ENCODE measurements around the gene CTIF.

GRCh38 chr18:48634975-48635374, 96.1 kb downstream of the CTIF start:
- TF ChIP-seq, protein P1, sequence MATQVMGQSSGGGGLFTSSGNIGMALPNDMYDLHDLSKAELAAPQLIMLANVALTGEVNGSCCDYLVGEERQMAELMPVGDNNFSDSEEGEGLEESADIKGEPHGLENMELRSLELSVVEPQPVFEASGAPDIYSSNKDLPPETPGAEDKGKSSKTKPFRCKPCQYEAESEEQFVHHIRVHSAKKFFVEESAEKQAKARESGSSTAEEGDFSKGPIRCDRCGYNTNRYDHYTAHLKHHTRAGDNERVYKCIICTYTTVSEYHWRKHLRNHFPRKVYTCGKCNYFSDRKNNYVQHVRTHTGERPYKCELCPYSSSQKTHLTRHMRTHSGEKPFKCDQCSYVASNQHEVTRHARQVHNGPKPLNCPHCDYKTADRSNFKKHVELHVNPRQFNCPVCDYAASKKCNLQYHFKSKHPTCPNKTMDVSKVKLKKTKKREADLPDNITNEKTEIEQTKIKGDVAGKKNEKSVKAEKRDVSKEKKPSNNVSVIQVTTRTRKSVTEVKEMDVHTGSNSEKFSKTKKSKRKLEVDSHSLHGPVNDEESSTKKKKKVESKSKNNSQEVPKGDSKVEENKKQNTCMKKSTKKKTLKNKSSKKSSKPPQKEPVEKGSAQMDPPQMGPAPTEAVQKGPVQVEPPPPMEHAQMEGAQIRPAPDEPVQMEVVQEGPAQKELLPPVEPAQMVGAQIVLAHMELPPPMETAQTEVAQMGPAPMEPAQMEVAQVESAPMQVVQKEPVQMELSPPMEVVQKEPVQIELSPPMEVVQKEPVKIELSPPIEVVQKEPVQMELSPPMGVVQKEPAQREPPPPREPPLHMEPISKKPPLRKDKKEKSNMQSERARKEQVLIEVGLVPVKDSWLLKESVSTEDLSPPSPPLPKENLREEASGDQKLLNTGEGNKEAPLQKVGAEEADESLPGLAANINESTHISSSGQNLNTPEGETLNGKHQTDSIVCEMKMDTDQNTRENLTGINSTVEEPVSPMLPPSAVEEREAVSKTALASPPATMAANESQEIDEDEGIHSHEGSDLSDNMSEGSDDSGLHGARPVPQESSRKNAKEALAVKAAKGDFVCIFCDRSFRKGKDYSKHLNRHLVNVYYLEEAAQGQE (IDR thresholded peaks at IDR 0.05; ENCODE audit: borderline replicate concordance): no peak
- TF ChIP-seq RAD21 (conservative IDR thresholded peaks at IDR 0.05) (no peak), EZH2 (IDR thresholded peaks at IDR 0.05; ENCODE audit: borderline replicate concordance, insufficient read depth, low read length, poor library complexity, severe bottlenecking) (no peak), TAF1 (IDR thresholded peaks at IDR 0.05; ENCODE audit: low read depth) (no peak), POLR2AphosphoS5 (IDR thresholded peaks at IDR 0.05) (no peak), EP300 (conservative IDR thresholded peaks at IDR 0.05; ENCODE audit: poor library complexity, severe bottlenecking) (no peak), SMC3 (conservative IDR thresholded peaks at IDR 0.05; ENCODE audit: poor library complexity) (no peak)
- TF ChIP-seq, protein P2, sequence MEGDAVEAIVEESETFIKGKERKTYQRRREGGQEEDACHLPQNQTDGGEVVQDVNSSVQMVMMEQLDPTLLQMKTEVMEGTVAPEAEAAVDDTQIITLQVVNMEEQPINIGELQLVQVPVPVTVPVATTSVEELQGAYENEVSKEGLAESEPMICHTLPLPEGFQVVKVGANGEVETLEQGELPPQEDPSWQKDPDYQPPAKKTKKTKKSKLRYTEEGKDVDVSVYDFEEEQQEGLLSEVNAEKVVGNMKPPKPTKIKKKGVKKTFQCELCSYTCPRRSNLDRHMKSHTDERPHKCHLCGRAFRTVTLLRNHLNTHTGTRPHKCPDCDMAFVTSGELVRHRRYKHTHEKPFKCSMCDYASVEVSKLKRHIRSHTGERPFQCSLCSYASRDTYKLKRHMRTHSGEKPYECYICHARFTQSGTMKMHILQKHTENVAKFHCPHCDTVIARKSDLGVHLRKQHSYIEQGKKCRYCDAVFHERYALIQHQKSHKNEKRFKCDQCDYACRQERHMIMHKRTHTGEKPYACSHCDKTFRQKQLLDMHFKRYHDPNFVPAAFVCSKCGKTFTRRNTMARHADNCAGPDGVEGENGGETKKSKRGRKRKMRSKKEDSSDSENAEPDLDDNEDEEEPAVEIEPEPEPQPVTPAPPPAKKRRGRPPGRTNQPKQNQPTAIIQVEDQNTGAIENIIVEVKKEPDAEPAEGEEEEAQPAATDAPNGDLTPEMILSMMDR (IDR thresholded peaks at IDR 0.05; ENCODE audit: poor library complexity, severe bottlenecking): no peak

All from neural cell (in vitro differentiated cells).